ENCODE measurements around the gene GLS.

Gene GLS

GRCh38 chr2:190950566-190950991 lies 70.0 kb downstream of the GLS start:
- TF ChIP-seq ZBTB7A (IDR thresholded peaks at IDR 0.05; ENCODE audit: low read depth) (no peak), EP300 (IDR thresholded peaks at IDR 0.05; ENCODE audit: borderline replicate concordance) (no peak), TAF1 (IDR thresholded peaks at IDR 0.05; ENCODE audit: low read depth) (no peak), EGR1 (IDR thresholded peaks at IDR 0.05) (no peak), RAD21 (IDR thresholded peaks at IDR 0.05; ENCODE audit: low read depth) (no peak), CEBPB (IDR thresholded peaks at IDR 0.05) (no peak), TCF12 (IDR thresholded peaks at IDR 0.05; ENCODE audit: low read depth) (no peak), YY1 (IDR thresholded peaks at IDR 0.05; ENCODE audit: low read depth) (no peak), REST (IDR thresholded peaks at IDR 0.05; ENCODE audit: low read depth) (no peak), USF1 (IDR thresholded peaks at IDR 0.05) (no peak), TEAD4 (IDR thresholded peaks at IDR 0.05) (no peak), FOXM1 (IDR thresholded peaks at IDR 0.05; ENCODE audit: borderline replicate concordance, low read depth) (no peak), NFIC (IDR thresholded peaks at IDR 0.05) (no peak), CREB1 (IDR thresholded peaks at IDR 0.05; ENCODE audit: low read depth) (no peak)

GRCh38 chr2:190953257-190953656 lies 72.6 kb downstream of the GLS start:
- TF ChIP-seq TAF1 (IDR thresholded peaks at IDR 0.05; ENCODE audit: low read depth) (no peak), REST (IDR thresholded peaks at IDR 0.05; ENCODE audit: low read depth) (no peak), RAD21 (IDR thresholded peaks at IDR 0.05; ENCODE audit: low read depth) (no peak), USF1 (IDR thresholded peaks at IDR 0.05) (no peak), TCF12 (IDR thresholded peaks at IDR 0.05; ENCODE audit: low read depth) (no peak), YY1 (IDR thresholded peaks at IDR 0.05; ENCODE audit: low read depth) (no peak), ZBTB7A (IDR thresholded peaks at IDR 0.05; ENCODE audit: low read depth) (no peak), TEAD4 (IDR thresholded peaks at IDR 0.05) (no peak), CREB1 (IDR thresholded peaks at IDR 0.05; ENCODE audit: low read depth) (no peak)

- TF ChIP-seq CREB1 (IDR thresholded peaks at IDR 0.05; ENCODE audit: low read depth) (no peak), TAF1 (IDR thresholded peaks at IDR 0.05; ENCODE audit: low read depth) (no peak), YY1 (IDR thresholded peaks at IDR 0.05; ENCODE audit: low read depth) (no peak), EP300 (IDR thresholded peaks at IDR 0.05; ENCODE audit: borderline replicate concordance) (no peak), MAX (IDR thresholded peaks at IDR 0.05) (no peak), ZBTB7A (IDR thresholded peaks at IDR 0.05; ENCODE audit: low read depth) (no peak), USF1 (IDR thresholded peaks at IDR 0.05) (no peak), RAD21 (IDR thresholded peaks at IDR 0.05; ENCODE audit: low read depth) (no peak), REST (IDR thresholded peaks at IDR 0.05; ENCODE audit: low read depth) (no peak)
Observed at GRCh38 chr2:190959911-190960788, 79.5 kb downstream of the GLS start.

GRCh38 chr2:190961918-190962487 lies 81.4 kb downstream of the GLS start:
- TF ChIP-seq TCF12 (IDR thresholded peaks at IDR 0.05; ENCODE audit: low read depth) (no peak), ZBTB7A (IDR thresholded peaks at IDR 0.05; ENCODE audit: low read depth) (no peak), EGR1 (IDR thresholded peaks at IDR 0.05) (no peak), CREB1 (IDR thresholded peaks at IDR 0.05; ENCODE audit: low read depth) (no peak), EP300 (IDR thresholded peaks at IDR 0.05; ENCODE audit: borderline replicate concordance) (no peak), RAD21 (IDR thresholded peaks at IDR 0.05; ENCODE audit: low read depth) (no peak), REST (IDR thresholded peaks at IDR 0.05; ENCODE audit: low read depth) (no peak), NFIC (IDR thresholded peaks at IDR 0.05) (no peak), TAF1 (IDR thresholded peaks at IDR 0.05; ENCODE audit: low read depth) (no peak), USF1 (IDR thresholded peaks at IDR 0.05) (no peak), FOXM1 (IDR thresholded peaks at IDR 0.05; ENCODE audit: borderline replicate concordance, low read depth) (no peak), MAX (IDR thresholded peaks at IDR 0.05) (no peak), CEBPB (IDR thresholded peaks at IDR 0.05) (no peak), TEAD4 (IDR thresholded peaks at IDR 0.05) (no peak), YY1 (IDR thresholded peaks at IDR 0.05; ENCODE audit: low read depth) (no peak)

Measured in Ishikawa (cell line).